Measurements from ENCODE around the gene SRSF5. TPM values are rescaled to one million over a fixed set of nuclear protein-coding genes. Genes with fewer than 3 reads are reported as not detected.
"Not testable (repeated sequence)": the region's sequence is repeated elsewhere in the genome, so short reads cannot be mapped to it uniquely, and the experiment has no call there.

SRSF5 gene
- total and polyA plus RNA-seq, 8 donors: 141 to 540 (median 329) TPM

DNA sequence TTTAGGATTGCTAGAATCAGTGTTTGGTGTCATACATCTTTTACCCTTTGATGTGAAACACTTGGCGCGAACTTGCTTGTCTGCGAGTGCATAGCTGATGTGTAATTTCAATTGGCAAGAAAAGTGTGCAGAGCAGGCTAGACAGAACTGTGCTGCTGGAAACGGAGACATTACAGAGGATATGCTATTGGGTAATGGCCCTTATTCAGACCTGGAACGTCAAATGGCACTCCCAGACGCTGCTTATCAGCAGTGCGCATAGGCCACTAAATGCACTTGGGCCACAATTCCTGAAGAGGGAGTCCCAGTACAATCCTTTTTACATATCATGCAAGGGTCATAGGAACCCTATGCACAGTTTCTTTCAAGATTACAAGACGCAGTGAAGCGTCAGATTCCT lies 45.8 kb downstream of the SRSF5 start:
- Histone ChIP-seq H3K27ac (no peak overlapping the region), H3K4me3 (no peak overlapping the region), H3K27me3 (peaks cover 0 to 34% (median 6%) of the 10 kb centered on the region in 3 donors), H3K36me3 (no peaks in the 10 kb centered on the region), H3K9me3 (no peaks in the 10 kb centered on the region), H3K4me1 (peaks cover 0 to 6% (median 0%) of the 10 kb centered on the region in 4 donors)
- WGBS, 5 donors: 77 to 86% (median 80%) methylated on average over 9 of the region's 9 CpGs
- intact Hi-C loops (cut with DNase I; ENCODE audit: low total_unique reads): no loop called here
- DNase-seq: no peak
- TF ChIP-seq, protein P1, sequence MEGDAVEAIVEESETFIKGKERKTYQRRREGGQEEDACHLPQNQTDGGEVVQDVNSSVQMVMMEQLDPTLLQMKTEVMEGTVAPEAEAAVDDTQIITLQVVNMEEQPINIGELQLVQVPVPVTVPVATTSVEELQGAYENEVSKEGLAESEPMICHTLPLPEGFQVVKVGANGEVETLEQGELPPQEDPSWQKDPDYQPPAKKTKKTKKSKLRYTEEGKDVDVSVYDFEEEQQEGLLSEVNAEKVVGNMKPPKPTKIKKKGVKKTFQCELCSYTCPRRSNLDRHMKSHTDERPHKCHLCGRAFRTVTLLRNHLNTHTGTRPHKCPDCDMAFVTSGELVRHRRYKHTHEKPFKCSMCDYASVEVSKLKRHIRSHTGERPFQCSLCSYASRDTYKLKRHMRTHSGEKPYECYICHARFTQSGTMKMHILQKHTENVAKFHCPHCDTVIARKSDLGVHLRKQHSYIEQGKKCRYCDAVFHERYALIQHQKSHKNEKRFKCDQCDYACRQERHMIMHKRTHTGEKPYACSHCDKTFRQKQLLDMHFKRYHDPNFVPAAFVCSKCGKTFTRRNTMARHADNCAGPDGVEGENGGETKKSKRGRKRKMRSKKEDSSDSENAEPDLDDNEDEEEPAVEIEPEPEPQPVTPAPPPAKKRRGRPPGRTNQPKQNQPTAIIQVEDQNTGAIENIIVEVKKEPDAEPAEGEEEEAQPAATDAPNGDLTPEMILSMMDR (IDR thresholded peaks at IDR 0.05): no peak
- TF ChIP-seq POLR2AphosphoS5 (IDR thresholded peaks at IDR 0.05) (no peak), POLR2A (IDR thresholded peaks at IDR 0.05) (no peak), EP300 (IDR thresholded peaks at IDR 0.05) (no peak)

DNA sequence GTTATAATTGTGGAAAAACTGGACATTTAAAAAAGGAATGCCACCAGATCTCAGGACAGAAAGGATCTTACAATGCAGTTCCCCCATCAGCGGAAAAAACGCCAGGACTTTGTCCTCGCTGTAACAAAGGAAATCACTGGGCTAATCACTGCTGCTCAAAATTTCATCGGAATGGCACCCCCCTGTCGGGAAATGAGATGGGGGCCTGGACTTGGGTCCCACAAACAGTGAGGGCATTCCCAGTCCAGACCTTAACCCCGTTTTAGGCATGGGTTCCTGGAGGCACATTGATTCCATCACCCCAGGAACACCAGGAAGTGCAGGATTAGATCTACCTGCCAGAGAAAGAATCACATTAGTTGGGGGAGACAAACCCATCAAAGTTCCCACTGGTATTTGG lies 46.4 kb downstream of the SRSF5 start:
- DNase-seq; H3K9me3 ChIP-seq; intact Hi-C loops (cut with DNase I; ENCODE audit: low total_unique reads); H3K36me3 ChIP-seq; H3K4me3 ChIP-seq; H3K4me1 ChIP-seq; H3K27ac ChIP-seq: not testable (repeated sequence)
- 71 to 89% (median 83%) methylated on average over 6 of the region's 6 CpGs for WGBS, 5 donors
- H3K27me3 ChIP-seq: peaks cover 0 to 40% (median 10%) of the 10 kb centered on the region in 3 donors

DNA sequence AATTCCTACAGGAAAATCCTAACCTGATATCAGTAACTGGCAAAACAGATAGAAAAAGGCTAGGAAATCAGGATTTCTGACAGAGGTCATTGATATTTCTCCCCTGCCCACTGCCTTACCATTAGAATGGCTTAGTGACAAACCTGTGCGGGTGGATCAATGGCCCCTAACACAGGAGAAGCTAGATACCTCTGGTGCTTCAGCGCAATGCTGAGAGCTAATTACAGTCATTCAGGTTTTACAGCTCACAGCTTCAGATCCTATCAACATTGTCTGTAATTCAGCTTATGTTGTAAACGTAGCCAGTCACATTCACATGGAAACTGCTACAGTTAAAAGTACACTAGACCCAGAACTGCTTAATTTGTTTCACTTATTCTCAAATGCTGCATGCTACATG lies 47.5 kb downstream of the SRSF5 start:
- Histone ChIP-seq H3K27me3 (peaks cover 0 to 41% (median 10%) of the 10 kb centered on the region in 3 donors), H3K9me3 (no peaks in the 10 kb centered on the region), H3K27ac (no peak overlapping the region), H3K4me3 (no peak overlapping the region), H3K4me1 (peaks cover 0 to 6% (median 3%) of the 10 kb centered on the region in 4 donors), H3K36me3 (no peaks in the 10 kb centered on the region)
- no peak for DNase-seq
- TF ChIP-seq, protein P1 (IDR thresholded peaks at IDR 0.05): no peak
- TF ChIP-seq EP300 (IDR thresholded peaks at IDR 0.05) (no peak), POLR2A (IDR thresholded peaks at IDR 0.05) (no peak), POLR2AphosphoS5 (IDR thresholded peaks at IDR 0.05) (no peak)
- WGBS, 5 donors: 68 to 78% (median 76%) methylated on average over 3 of the region's 3 CpGs
- intact Hi-C loops (cut with DNase I; ENCODE audit: low total_unique reads): no loop called here

DNA sequence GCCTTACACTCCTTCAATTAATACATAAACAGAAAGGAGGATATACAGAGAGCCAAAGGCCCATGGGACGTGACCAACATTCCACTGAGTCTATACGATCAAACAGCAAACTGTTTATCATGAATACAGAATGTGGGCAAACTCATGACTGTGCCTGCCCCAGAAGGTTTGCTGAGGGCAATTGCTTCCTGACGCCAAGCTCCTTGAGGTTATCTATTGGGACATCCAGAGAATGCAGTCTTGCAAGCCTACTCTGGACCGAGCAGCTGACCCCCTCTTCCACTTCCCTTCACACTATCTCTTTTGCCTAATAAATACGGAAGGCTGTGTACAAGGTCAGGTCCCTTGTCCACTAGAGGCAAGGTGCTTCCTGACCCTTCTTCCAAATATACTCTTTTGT lies 48.6 kb downstream of the SRSF5 start:
- H3K36me3 ChIP-seq: no peaks in the 10 kb centered on the region
- no peak overlapping the region for H3K4me3 ChIP-seq
- TF ChIP-seq, protein P1 (IDR thresholded peaks at IDR 0.05): no peak
- no peak for TF ChIP-seq POLR2AphosphoS5 (IDR thresholded peaks at IDR 0.05)
- TF ChIP-seq EP300 (IDR thresholded peaks at IDR 0.05): no peak
- no peak for TF ChIP-seq POLR2A (IDR thresholded peaks at IDR 0.05)
- WGBS, 5 donors: 35 to 52% (median 47%) methylated on average over 5 of the region's 5 CpGs
- intact Hi-C loops (cut with DNase I; ENCODE audit: low total_unique reads): no loop called here
- no peaks in the 10 kb centered on the region for H3K9me3 ChIP-seq
- no peak for DNase-seq
- H3K4me1 ChIP-seq: peaks cover 0 to 6% (median 3%) of the 10 kb centered on the region in 4 donors
- peaks cover 0 to 41% (median 10%) of the 10 kb centered on the region in 3 donors for H3K27me3 ChIP-seq
- H3K27ac ChIP-seq: no peak overlapping the region

DNA sequence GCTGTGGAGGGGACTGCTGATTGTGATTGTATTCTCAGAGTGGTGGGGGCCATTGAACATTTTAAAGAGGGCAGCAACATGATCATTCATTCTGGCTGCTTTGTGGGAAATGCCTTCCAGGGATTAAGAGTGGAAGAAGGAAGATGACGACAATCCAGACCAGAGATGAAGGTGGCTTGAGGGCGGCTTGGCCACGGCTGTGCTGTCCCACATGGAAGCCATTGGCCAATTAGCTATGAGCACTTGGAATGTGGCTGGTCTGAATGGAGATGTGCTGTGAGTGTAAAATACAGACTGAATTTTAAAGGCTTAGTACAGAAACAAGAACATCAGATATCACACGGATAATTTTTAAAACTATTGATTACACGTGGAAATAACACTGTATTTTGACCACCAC lies 49.3 kb downstream of the SRSF5 start:
- 79 to 86% (median 84%) methylated on average over 5 of the region's 5 CpGs for WGBS, 5 donors
- Histone ChIP-seq H3K27me3 (peaks cover 0 to 41% (median 10%) of the 10 kb centered on the region in 3 donors), H3K4me1 (peaks cover 0 to 6% (median 3%) of the 10 kb centered on the region in 4 donors), H3K9me3 (no peaks in the 10 kb centered on the region), H3K4me3 (no peak overlapping the region), H3K36me3 (no peaks in the 10 kb centered on the region), H3K27ac (no peak overlapping the region)
- no peak for DNase-seq
- intact Hi-C loops (cut with DNase I; ENCODE audit: low total_unique reads): no loop called here
- TF ChIP-seq POLR2AphosphoS5 (IDR thresholded peaks at IDR 0.05) (no peak), EP300 (IDR thresholded peaks at IDR 0.05) (no peak), POLR2A (IDR thresholded peaks at IDR 0.05) (no peak)
- TF ChIP-seq, protein P1 (IDR thresholded peaks at IDR 0.05): no peak
